BJ (cell line): ENCODE results near the gene TMEM45A. TPM values are rescaled to one million over a fixed set of nuclear protein-coding genes. Genes with fewer than 3 reads are reported as not detected.

ENCODE experiments used
- CTCF ChIA-PET: fragments of 350-600 bp; formaldehyde crosslinking; extraction: SDS; loops from one replicate; lab custom pipeline; 2021; ENCODE audit warnings: antibody characterized with exemption, inconsistent platforms; lab: Yijun Ruan, JAX
- POLR2A ChIA-PET: fragments of 300-600 bp; sonication (Branson Sonifier 250); formaldehyde crosslinking; extraction: SDS; loops from one replicate; lab custom pipeline; 2021; ENCODE audit warnings: antibody characterized with exemption; lab: Charles Lee
- DNase-seq: peaks from one replicate; pipeline ENCODE4 v3.0.0-alpha.2; 2011; ENCODE audit warnings: low read depth
- H3K27me3 ChIP-seq: 2 replicates; pipeline ENCODE4 v1.6.0; 2011; ENCODE audit warnings: low read length; ENCODE audit not compliant: control insufficient read depth, insufficient read depth
- H3K36me3 ChIP-seq: 2 replicates; pipeline ENCODE4 v1.5.1; 2011; ENCODE audit warnings: low read length; ENCODE audit not compliant: control insufficient read depth, insufficient read depth
- H3K4me3 ChIP-seq: 2 replicates; pipeline ENCODE4 v1.5.1; 2011; ENCODE audit warnings: low read depth, mild to moderate bottlenecking, control low read depth, low read length
- CTCF ChIP-seq: IDR thresholded peaks from 2 replicates; pipeline ENCODE4 v1.5.1; 2011; ENCODE audit warnings: low read depth, mild to moderate bottlenecking, control low read depth, inconsistent platforms, low read length, moderate library complexity; ENCODE audit not compliant: insufficient read depth
- polyA plus RNA-seq: library from polyadenylated mRNA; depleted of rRNA; stranded (reverse); fragments of >200 nt; gene quantifications from 2 replicates; pipeline ENCODE4 v1.2.3, GENCODE V29; 2011

Gene TMEM45A
- polyA plus RNA-seq, 1 experiment = 35.1 TPM

GRCh38 chr3:100454677-100455076 is 37.7 kb upstream of the TMEM45A start:
- no peak for DNase-seq
- TF ChIP-seq CTCF = no peak
- POLR2A ChIA-PET = no interaction called here
- Histone ChIP-seq H3K4me3 (no peak overlapping the region), H3K27me3 (no peaks in the 10 kb centered on the region), H3K36me3 (no peaks in the 10 kb centered on the region)
- CTCF ChIA-PET = interaction anchor here (17.2 kb wide), 1 partner anchor 131 kb away, joined by 311 read pairs; no protein-coding TSS in a partner anchor

DNA sequence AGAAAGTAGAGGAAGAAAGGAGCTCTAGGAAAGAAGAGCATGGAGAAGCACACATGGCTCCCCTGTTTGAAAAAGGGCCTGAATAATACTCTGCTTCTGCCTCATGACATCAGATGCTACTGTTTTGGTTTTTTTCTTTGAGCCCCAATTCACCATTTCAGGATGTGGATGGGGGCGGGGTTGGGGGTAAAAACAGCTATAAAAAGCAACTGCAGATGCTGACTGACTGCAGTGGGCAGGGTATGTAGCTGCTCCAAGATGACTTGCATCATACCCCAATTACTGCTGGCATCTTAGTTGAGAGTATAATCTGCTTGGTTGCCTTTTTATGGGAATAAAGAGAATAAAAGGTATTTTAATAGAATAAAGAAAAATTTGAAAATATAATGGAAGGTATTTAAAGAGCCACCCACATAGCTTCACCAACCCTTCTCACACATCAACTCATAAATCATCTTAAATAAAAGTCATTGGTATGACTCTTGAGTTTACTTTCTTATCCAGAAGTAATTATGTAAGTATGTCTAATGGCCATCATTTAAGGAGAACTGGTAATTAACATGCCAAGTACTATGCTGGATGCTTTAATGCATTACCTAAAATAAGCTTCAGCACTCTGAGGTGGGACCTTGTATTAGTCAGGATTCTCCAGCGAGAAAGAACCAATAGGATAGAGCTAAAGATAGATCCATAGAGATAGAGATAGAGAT is 36.4 kb upstream of the TMEM45A start:
- POLR2A ChIA-PET = no interaction called here
- no peak for TF ChIP-seq CTCF
- no peak for DNase-seq
- CTCF ChIA-PET = interaction anchor here (0.7 to 17.2 kb wide), 4 partner anchors 12 to 140 kb away, joined by 3 to 311 read pairs (median 5); no protein-coding TSS in a partner anchor
- Histone ChIP-seq H3K4me3 (no peak overlapping the region), H3K27me3 (no peaks in the 10 kb centered on the region), H3K36me3 (no peaks in the 10 kb centered on the region)

DNA sequence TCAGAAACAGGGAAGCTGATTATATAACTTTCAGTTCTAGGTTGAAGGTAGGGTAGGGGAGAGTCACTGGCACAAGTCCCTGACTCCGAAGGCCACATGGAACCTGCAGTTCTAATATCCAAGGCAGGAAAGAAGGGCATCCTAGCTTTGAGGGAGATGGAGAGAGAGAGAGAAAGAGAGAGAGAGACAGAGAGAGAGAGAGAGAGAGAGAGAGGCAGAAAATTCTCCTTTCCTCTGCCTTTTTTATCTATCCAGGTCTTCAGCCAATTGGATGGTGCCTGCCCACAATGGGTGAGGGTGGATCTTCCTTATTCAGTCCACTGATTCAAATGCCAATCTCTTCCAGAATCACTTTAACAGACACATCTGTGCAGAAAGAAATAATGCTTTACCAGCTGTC is 35.7 kb upstream of the TMEM45A start:
- DNase-seq = no peak
- Histone ChIP-seq H3K4me3 (no peak overlapping the region), H3K36me3 (no peaks in the 10 kb centered on the region), H3K27me3 (no peaks in the 10 kb centered on the region)
- CTCF ChIA-PET = interaction anchor here (0.7 to 17.2 kb wide), 7 partner anchors 9 to 625 kb away, joined by 3 to 311 read pairs (median 4); no protein-coding TSS in a partner anchor
- no peak for TF ChIP-seq CTCF
- POLR2A ChIA-PET = no interaction called here

DNA sequence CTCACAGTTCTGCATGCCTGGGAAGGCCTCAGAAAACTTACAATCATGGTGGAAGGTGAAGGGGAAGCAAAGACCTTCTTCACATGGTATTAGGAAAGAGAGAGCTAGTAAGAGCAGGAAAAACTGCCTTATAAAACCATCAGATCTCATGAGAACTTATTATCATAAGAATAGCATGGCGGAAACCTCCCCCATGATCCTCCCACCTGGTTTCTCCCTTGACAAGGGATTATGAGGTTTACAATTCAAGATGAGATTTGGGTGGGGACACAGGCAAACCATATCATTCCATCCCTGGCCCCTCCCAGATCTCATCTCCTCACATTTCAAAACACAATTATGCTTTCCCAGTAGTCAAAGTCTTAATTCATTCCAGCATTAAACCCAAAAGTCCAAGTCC is 34.6 kb upstream of the TMEM45A start:
- H3K27me3 ChIP-seq = no peaks in the 10 kb centered on the region
- ChIA-PET CTCF (interaction anchor here (1.1 to 17.2 kb wide), 4 partner anchors 8 to 626 kb away, joined by 3 to 311 read pairs (median 5); no protein-coding TSS in a partner anchor), POLR2A (interaction anchor here (0.6 to 0.7 kb wide), 2 partner anchors 10 to 1119 kb away, joined by 3 read pairs; no protein-coding TSS in a partner anchor)
- TF ChIP-seq CTCF = no peak
- H3K4me3 ChIP-seq = no peak overlapping the region
- no peaks in the 10 kb centered on the region for H3K36me3 ChIP-seq
- DNase-seq = no peak

DNA sequence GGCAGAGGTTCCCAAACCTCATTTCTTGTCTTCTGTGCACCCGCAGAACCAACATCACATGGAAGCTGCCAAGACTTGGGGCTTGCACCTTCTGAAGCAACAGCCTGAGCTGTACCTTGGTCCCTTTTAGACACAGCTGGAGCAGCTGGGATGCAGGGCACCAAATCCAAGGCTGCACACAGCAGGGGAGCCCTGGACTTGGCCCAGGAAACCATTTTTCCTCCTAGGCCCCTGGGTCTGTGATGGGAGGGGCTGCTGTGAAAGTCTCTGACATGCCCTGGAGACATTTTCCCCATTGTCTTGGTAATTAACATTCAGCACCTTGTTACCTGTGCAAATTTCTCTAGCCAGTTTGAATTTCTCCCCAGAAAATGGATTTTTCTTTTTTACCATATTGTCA is 33.6 kb upstream of the TMEM45A start:
- TF ChIP-seq CTCF = no peak
- DNase-seq = no peak
- ChIA-PET POLR2A (no interaction called here), CTCF (interaction anchor here (1.1 to 17.2 kb wide), 2 partner anchors 127 to 139 kb away, joined by 4 to 311 read pairs; no protein-coding TSS in a partner anchor)
- H3K36me3 ChIP-seq = no peaks in the 10 kb centered on the region
- H3K4me3 ChIP-seq = no peak overlapping the region
- no peaks in the 10 kb centered on the region for H3K27me3 ChIP-seq
